Neural crest cell (in vitro differentiated cells): ENCODE data around the gene GPC6. TPM values are rescaled to one million over a fixed set of nuclear protein-coding genes. Genes with fewer than 3 reads are reported as not detected.

ENCODE experiments used
- DNase-seq: peaks from one replicate; pipeline ENCODE4 v3.0.0; 2021; ENCODE audit warnings: low read depth, mixed read lengths, low spot score
- H3K27ac Mint-ChIP-seq: one replicate; pipeline ENCODE4 v1.8.0; 2021; ENCODE audit warnings: mild to moderate bottlenecking, mixed read lengths; ENCODE audit not compliant: unreplicated experiment
- H3K27me3 Mint-ChIP-seq: 2 replicates; pipeline ENCODE4 v1.8.0; 2021; ENCODE audit warnings: low read depth, mild to moderate bottlenecking, mixed read lengths
- H3K36me3 Mint-ChIP-seq: 2 replicates; pipeline ENCODE4 v1.8.0; 2021; ENCODE audit warnings: low read depth, mild to moderate bottlenecking, mixed read lengths
- H3K4me1 Mint-ChIP-seq: 2 replicates; pipeline ENCODE4 v1.8.0; 2021; ENCODE audit warnings: mixed read lengths
- H3K4me3 Mint-ChIP-seq: one replicate; pipeline ENCODE4 v1.8.0; 2021; ENCODE audit warnings: mild to moderate bottlenecking, mixed read lengths
- H3K9me3 Mint-ChIP-seq: 2 replicates; pipeline ENCODE4 v1.8.0; 2021; ENCODE audit warnings: mixed read lengths
- total RNA-seq: library from RNA; stranded (reverse); gene quantifications from 2 replicates; pipeline ENCODE4 v1.2.1, GENCODE V29; 2021
- TF ChIP-seq, protein P1 (sequence below): fragments of 200-600 bp; sonication (generic); conservative IDR thresholded peaks from 2 replicates; pipeline ENCODE4 v1.5.0; 2021; ENCODE audit warnings: antibody characterized with exemption, mild to moderate bottlenecking

The GPC6 gene
- total RNA-seq, 1 donor from 2014 or later: 13.4 TPM

GRCh38 chr13:93982179-93982918 is 755.7 kb downstream of the GPC6 start:
- Mint-ChIP-seq H3K4me3 (no peak overlapping the region), H3K27me3 (no peaks in the 10 kb centered on the region), H3K36me3 (no peaks in the 10 kb centered on the region), H3K4me1 (no peaks in the 10 kb centered on the region), H3K27ac (no peak overlapping the region), H3K9me3 (no peaks in the 10 kb centered on the region)
- TF ChIP-seq, protein P1, sequence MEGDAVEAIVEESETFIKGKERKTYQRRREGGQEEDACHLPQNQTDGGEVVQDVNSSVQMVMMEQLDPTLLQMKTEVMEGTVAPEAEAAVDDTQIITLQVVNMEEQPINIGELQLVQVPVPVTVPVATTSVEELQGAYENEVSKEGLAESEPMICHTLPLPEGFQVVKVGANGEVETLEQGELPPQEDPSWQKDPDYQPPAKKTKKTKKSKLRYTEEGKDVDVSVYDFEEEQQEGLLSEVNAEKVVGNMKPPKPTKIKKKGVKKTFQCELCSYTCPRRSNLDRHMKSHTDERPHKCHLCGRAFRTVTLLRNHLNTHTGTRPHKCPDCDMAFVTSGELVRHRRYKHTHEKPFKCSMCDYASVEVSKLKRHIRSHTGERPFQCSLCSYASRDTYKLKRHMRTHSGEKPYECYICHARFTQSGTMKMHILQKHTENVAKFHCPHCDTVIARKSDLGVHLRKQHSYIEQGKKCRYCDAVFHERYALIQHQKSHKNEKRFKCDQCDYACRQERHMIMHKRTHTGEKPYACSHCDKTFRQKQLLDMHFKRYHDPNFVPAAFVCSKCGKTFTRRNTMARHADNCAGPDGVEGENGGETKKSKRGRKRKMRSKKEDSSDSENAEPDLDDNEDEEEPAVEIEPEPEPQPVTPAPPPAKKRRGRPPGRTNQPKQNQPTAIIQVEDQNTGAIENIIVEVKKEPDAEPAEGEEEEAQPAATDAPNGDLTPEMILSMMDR: no peak
- no peak for DNase-seq

DNA sequence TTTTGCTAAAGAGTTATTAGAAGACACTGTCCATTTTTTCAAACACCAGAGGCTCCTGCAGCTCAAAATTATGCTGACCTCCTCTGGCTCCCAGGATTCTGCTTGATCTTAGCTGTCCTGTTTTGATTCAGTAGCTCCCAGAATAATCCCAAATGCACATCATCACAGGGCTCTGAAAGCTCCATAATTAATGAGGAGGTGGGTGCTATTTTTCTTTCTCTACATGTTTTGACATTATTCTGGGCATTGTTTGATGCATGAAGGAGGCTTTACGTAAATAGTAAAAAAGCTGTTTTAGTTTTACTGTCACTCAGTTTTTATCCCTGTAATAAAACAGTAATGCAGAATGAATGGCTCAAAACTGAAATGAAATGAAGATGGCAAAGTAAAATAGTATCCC is 757.4 kb downstream of the GPC6 start:
- H3K27ac Mint-ChIP-seq: no peak overlapping the region
- TF ChIP-seq, protein P1: no peak

DNA sequence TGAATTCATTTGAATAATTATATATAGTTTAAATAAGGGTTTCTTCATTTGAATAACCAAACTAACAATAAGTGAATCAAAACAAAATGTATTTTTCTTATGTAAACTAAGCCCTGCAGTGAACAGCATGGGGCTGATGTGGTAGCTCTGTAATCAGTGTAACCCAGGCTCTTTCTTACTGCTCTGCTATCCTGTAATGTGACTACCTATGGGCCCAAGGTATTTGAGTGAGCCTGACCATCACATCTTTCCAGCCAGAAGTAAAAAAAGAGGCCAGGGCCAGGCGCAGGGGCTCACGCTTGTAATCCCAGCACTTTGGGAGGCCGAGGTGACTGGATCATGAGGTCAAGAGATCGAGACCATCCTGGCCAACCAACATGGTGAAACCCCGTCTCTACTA is 758.3 kb downstream of the GPC6 start:
- no peak overlapping the region for H3K4me3 Mint-ChIP-seq
- no peak for DNase-seq
- H3K36me3 Mint-ChIP-seq: no peaks in the 10 kb centered on the region
- H3K27me3 Mint-ChIP-seq: no peaks in the 10 kb centered on the region
- H3K27ac Mint-ChIP-seq: no peak overlapping the region
- no peaks in the 10 kb centered on the region for H3K9me3 Mint-ChIP-seq
- TF ChIP-seq, protein P1: no peak
- H3K4me1 Mint-ChIP-seq: no peaks in the 10 kb centered on the region

More for the DNA sequence above, 757.4 kb downstream of the GPC6 start:
- no peaks in the 10 kb centered on the region for H3K36me3 Mint-ChIP-seq
- H3K4me3 Mint-ChIP-seq: no peak overlapping the region
- no peaks in the 10 kb centered on the region for H3K4me1 Mint-ChIP-seq
- H3K9me3 Mint-ChIP-seq: no peaks in the 10 kb centered on the region
- DNase-seq: no peak
- H3K27me3 Mint-ChIP-seq: no peaks in the 10 kb centered on the region

- Mint-ChIP-seq H3K4me1 (no peaks in the 10 kb centered on the region), H3K27ac (no peak overlapping the region), H3K4me3 (no peak overlapping the region), H3K36me3 (no peaks in the 10 kb centered on the region), H3K27me3 (no peaks in the 10 kb centered on the region), H3K9me3 (no peaks in the 10 kb centered on the region)
- no peak for DNase-seq
- TF ChIP-seq, protein P1: no peak
These were observed 760.9 kb downstream of the GPC6 start for GRCh38 chr13:93987458-93987857.

DNA sequence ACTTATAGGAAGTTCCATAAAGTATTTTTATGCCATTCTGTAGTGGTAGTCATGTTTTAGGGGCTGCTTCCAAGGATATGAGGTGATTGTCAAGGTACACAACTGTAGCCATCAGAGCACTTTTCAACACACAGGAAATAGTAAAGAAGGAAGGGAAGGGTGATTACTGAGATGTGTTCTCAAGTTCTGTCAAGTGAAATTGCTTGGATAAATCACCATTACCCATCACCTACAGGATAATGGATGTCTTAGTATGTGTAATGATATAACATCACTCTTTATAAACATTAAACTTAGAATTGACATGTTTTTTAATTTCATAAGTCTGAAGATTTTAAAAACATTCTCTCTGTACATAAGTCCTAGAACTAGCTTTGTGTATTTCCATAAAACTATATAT is 765.0 kb downstream of the GPC6 start:
- TF ChIP-seq, protein P1: no peak
- no peaks in the 10 kb centered on the region for H3K36me3 Mint-ChIP-seq
- H3K4me1 Mint-ChIP-seq: no peaks in the 10 kb centered on the region
- no peaks in the 10 kb centered on the region for H3K27me3 Mint-ChIP-seq
- H3K27ac Mint-ChIP-seq: no peak overlapping the region
- H3K4me3 Mint-ChIP-seq: no peak overlapping the region
- DNase-seq: no peak
- no peaks in the 10 kb centered on the region for H3K9me3 Mint-ChIP-seq
